HepG2 (cell line): ENCODE data around the gene UBE2H. TPM values are rescaled to one million over a fixed set of nuclear protein-coding genes. Genes with fewer than 3 reads are reported as not detected.
A peak's percentile ranks its signal among the peaks of the same experiment; 100 is the strongest.

Experiments used
- ATAC-seq: fragments of 200-7000 bp; cut with Tn5 transposase; 3 replicates; pipeline ENCODE4 v1.9.1; 2020; ENCODE audit warnings: mild to moderate bottlenecking, moderate library complexity
- BruUV-seq: library from RNA; stranded (reverse); fragments of 400-500 nt; replicated peaks from 2 replicates; lab custom pipeline; 2021; lab: Mats Ljungman, UMichigan
- CTCF ChIA-PET: fragments of 300-600 bp; formaldehyde crosslinking; extraction: SDS; loops from one replicate; lab custom pipeline; 2021; ENCODE audit warnings: low total read pairs, inconsistent platforms, low intra/inter-chr PET ratio; lab: Yijun Ruan, JAX
- POLR2A ChIA-PET: fragments of 350-600 bp; sonication (Branson Sonifier 250); formaldehyde crosslinking; loops from one replicate; lab custom pipeline; 2020; ENCODE audit warnings: antibody characterized with exemption, inconsistent platforms; lab: Yijun Ruan, JAX
- DNase-seq: peaks from one replicate; pipeline ENCODE4 v3.0.0-alpha.2; 2015; ENCODE audit warnings: low spot score
- FAIRE-seq: peaks from 3 replicates; lab custom pipeline; 2011; peaks lifted over from hg19 to GRCh38; lab: Jason Lieb, UNC
- H2AFZ ChIP-seq: one replicate; pipeline ENCODE4 v1.6.1; 2011; ENCODE audit warnings: low read length, inconsistent platforms
- H3K27ac ChIP-seq: fragments of 300-600 bp; 3 replicates; pipeline ENCODE4 v1.8.0; 2011; ENCODE audit warnings: mixed run types, mild to moderate bottlenecking, mixed read lengths, low read length, inconsistent platforms; ENCODE audit not compliant: insufficient read depth; ENCODE audit errors: extremely low read length
- H3K27me3 ChIP-seq, 2 experiments: fragments of 200-600 bp in 1 of 2; 2 replicates in 1 of 2; 3 replicates in 1 of 2; pipeline versions ENCODE4 v1.6.0 to v1.8.0; 2011; ENCODE audit warnings: low read length in 2 of 2, mild to moderate bottlenecking in 2 of 2, moderate library complexity in 2 of 2, inconsistent platforms in 1 of 2; ENCODE audit not compliant: insufficient read depth in 2 of 2, control insufficient read depth in 1 of 2
- H3K36me3 ChIP-seq, 2 experiments: fragments of 200-600 bp in 1 of 2; replicated peaks in 1 of 2; 2 replicates in 1 of 2; 3 replicates in 1 of 2; pipeline versions ENCODE4 v1.5.1 to v1.8.0; 2011; ENCODE audit warnings: low read length in 2 of 2, inconsistent platforms in 1 of 2; ENCODE audit not compliant: insufficient read depth in 2 of 2, control insufficient read depth in 1 of 2
- H3K4me1 ChIP-seq: 2 replicates; pipeline ENCODE4 v1.5.1; 2012; ENCODE audit warnings: low read length, inconsistent platforms; ENCODE audit not compliant: insufficient read depth
- H3K4me2 ChIP-seq: 2 replicates; pipeline ENCODE4 v1.6.0; 2011; ENCODE audit warnings: low read depth, low read length, inconsistent platforms
- H3K4me3 ChIP-seq, 3 experiments: fragments of 200-600 bp in 1 of 3; sonication (generic), shearing (Covaris generic) in 1 of 3; replicated peaks in 1 of 3; 2 replicates each; pipeline ENCODE4 v1.5.1; 2011 to 2016; ENCODE audit warnings: low read length in 3 of 3, inconsistent platforms in 2 of 3, low read depth in 2 of 3, mild to moderate bottlenecking in 2 of 3, control low read depth in 1 of 3, mixed read lengths in 1 of 3; ENCODE audit not compliant: insufficient read depth in 1 of 3
- H3K79me2 ChIP-seq: one replicate; pipeline ENCODE4 v1.6.1; 2011; ENCODE audit warnings: low read length, inconsistent platforms; ENCODE audit not compliant: insufficient read depth
- H3K9ac ChIP-seq: 2 replicates; pipeline ENCODE4 v1.6.0; 2011; ENCODE audit warnings: mild to moderate bottlenecking, low read depth, low read length, inconsistent platforms; ENCODE audit not compliant: insufficient read depth
- H3K9me3 ChIP-seq: 2 replicates; pipeline ENCODE4 v1.5.1; 2012; ENCODE audit warnings: mild to moderate bottlenecking, low read length
- H4K20me1 ChIP-seq: 2 replicates; pipeline ENCODE4 v1.6.0; 2011; ENCODE audit warnings: inconsistent platforms, mild to moderate bottlenecking, low read length, moderate library complexity; ENCODE audit not compliant: insufficient read depth
- CEBPB ChIP-seq: IDR thresholded peaks from 2 replicates; pipeline ENCODE4 v1.6.1; 2011; ENCODE audit warnings: low read depth, low read length, improper control_type of control experiment, borderline replicate concordance
- CEBPG ChIP-seq: IDR thresholded peaks from 2 replicates; pipeline ENCODE4 v1.6.1; 2016
- CENPBD1 ChIP-seq: sonication (generic); formaldehyde crosslinking; IDR thresholded peaks from 2 replicates; pipeline ENCODE4 v1.8.0; 2022; ENCODE audit warnings: missing genetic modification reagents, low read depth, mild to moderate bottlenecking, borderline replicate concordance
- CHD4 ChIP-seq: fragments of 200-600 bp; sonication (generic); IDR thresholded peaks from 2 replicates; pipeline ENCODE4 v1.7.0; 2017; ENCODE audit warnings: mild to moderate bottlenecking, low read length, borderline replicate concordance
- DPF2 ChIP-seq: sonication (generic); formaldehyde crosslinking; IDR thresholded peaks from 2 replicates; pipeline ENCODE4 v1.4.0; 2020; ENCODE audit warnings: mild to moderate bottlenecking, low read depth, missing genetic modification reagents, borderline replicate concordance
- ELF3 ChIP-seq: IDR thresholded peaks from 2 replicates; pipeline ENCODE4 v1.6.1; 2016; ENCODE audit warnings: missing genetic modification reagents, missing compliant biosample characterization
- RAD51 ChIP-seq: fragments of 450-650 bp; IDR thresholded peaks from 2 replicates; pipeline ENCODE4 v1.6.1; 2016; ENCODE audit warnings: borderline replicate concordance
- TP53 ChIP-seq: sonication (generic); formaldehyde crosslinking; conservative IDR thresholded peaks from 2 replicates; pipeline ENCODE4 v1.4.0; 2020; ENCODE audit warnings: missing genetic modification reagents
- TSC22D2 ChIP-seq: sonication (generic); formaldehyde crosslinking; IDR thresholded peaks from 2 replicates; pipeline ENCODE4 v1.5.1; 2020; ENCODE audit warnings: missing genetic modification reagents, mild to moderate bottlenecking, borderline replicate concordance
- ZNF121 ChIP-seq: sonication (generic); formaldehyde crosslinking; IDR thresholded peaks from 2 replicates; pipeline ENCODE4 v1.5.0; 2020; ENCODE audit warnings: mild to moderate bottlenecking, missing genetic modification reagents
- ZNF260 ChIP-seq: sonication (generic); formaldehyde crosslinking; IDR thresholded peaks from 2 replicates; pipeline ENCODE4 v1.4.0; 2020; ENCODE audit warnings: missing genetic modification reagents, low read depth, mild to moderate bottlenecking, borderline replicate concordance
- ZNF547 ChIP-seq: sonication (generic); formaldehyde crosslinking; IDR thresholded peaks from 2 replicates; pipeline ENCODE4 v1.5.1; 2020; ENCODE audit warnings: mild to moderate bottlenecking, missing genetic modification reagents
- ZNF597 ChIP-seq: sonication (generic); formaldehyde crosslinking; IDR thresholded peaks from 2 replicates; pipeline ENCODE4 v1.5.0; 2020; ENCODE audit warnings: missing genetic modification reagents
- ZNF644 ChIP-seq: IDR thresholded peaks from 2 replicates; pipeline ENCODE4 v1.6.1; 2016; ENCODE audit warnings: low read depth
- ZNF709 ChIP-seq: sonication (generic); formaldehyde crosslinking; IDR thresholded peaks from 2 replicates; pipeline ENCODE4 v1.5.0; 2020; ENCODE audit warnings: mild to moderate bottlenecking, missing genetic modification reagents
- WGBS: methylation state at CpG from one replicate; pipeline ENCODE4 v1.1.6; 2017; ENCODE audit warnings: low lambda C conversion rate; 5-methylcytosine and 5-hydroxymethylcytosine counted together
- in situ Hi-C: cut with HindIII; loops from 2 replicates; pipeline ENCODE4 v1.10.0; 2017; ENCODE audit warnings: low pct_unique_long_range_greater_than_20kb; ENCODE audit not compliant: extremely low pct_ligation_motif_present
- intact Hi-C: fragments of 100-400 bp; cut with micrococcal nuclease; formaldehyde crosslinking; loops from one replicate; pipeline ENCODE4 v1.10.0; 2022; ENCODE audit not compliant: unreplicated experiment
- polyA plus RNA-seq, 8 experiments: library from polyadenylated mRNA; depleted of rRNA in 3 of 8; stranded (reverse) in 7 of 8; unstranded in 1 of 8; fragments of >200 nt; fragmentation: Illumina TruSeq in 4 of 8; extraction: Trizol in 4 of 8; gene quantifications; 2 replicates each; pipeline versions ENCODE4 v1.2.1 to v1.2.3, GENCODE V29; 2011 to 2016; ENCODE audit warnings: low read depth in 4 of 8, missing spikeins in 1 of 8, mixed read lengths in 1 of 8; ENCODE audit not compliant: insufficient read depth in 1 of 8
- total RNA-seq, 5 experiments: library from RNA; depleted of rRNA; stranded (reverse); fragments of >200 nt; fragmentation: Illumina TruSeq; extraction: Trizol; gene quantifications; 2 replicates each; pipeline ENCODE4 v1.2.3, GENCODE V29; 2016; ENCODE audit warnings: low read depth in 1 of 5
- TF ChIP-seq, protein P1 (sequence below): IDR thresholded peaks from 2 replicates; pipeline ENCODE4 v1.6.1; 2012; ENCODE audit warnings: low read depth, low read length, improper control_type of control experiment
- TF ChIP-seq, protein P2 (sequence below), 2 experiments: fragments of 450-650 bp in 1 of 2; sonication (generic) in 1 of 2; formaldehyde crosslinking; IDR thresholded peaks; 2 replicates each; pipeline versions ENCODE4 v1.5.0 to v1.8.0; 2020 to 2022; ENCODE audit warnings: mild to moderate bottlenecking in 1 of 2, missing genetic modification reagents in 1 of 2
- TF ChIP-seq, protein P3 (sequence below): IDR thresholded peaks from 2 replicates; pipeline ENCODE4 v1.6.1; 2016; ENCODE audit warnings: low read depth, control low read depth

The UBE2H gene
- total and polyA plus RNA-seq, 2 of the 13 experiments (the other 11 are each of a cell fraction or from before 2014, with no cell fraction given): 15.5 to 40.1 TPM

DNA sequence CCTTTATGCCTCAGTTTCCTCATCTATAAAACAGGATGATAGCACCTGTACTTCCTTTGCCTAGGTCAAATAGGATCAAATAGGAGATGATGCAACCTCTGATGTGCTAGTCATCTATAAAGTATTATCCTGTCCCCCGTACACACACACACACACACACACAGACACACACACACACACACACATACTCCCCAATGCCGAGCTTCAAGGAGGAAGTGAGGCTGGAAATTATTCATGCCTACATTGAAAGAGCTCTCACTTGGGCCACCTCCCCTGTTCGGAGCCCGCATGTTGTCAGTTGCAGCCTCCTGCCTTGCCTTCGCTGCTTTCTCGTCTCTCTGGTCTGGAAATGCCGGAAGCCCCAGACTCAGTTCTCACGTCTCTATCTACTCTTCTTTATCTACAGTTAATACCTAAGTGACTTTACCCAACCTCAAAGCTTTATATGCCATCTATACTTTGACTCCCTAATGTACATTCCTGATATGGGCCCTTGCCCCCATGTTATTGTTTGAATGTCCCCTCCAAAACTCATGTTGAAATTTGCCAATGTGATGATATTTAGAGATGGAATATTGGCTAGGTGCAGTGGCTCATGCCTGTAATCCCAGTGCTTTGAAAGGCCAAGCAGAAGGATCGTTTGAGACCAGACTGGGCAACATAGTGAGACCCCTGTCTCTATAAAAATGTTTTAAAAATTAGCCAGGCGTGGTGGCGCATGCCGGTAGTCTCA lies 6.9 kb upstream of the UBE2H start:
- Histone ChIP-seq H3K79me2 (no peaks in the 10 kb centered on the region), H2AFZ (peak overlapping the region; percentile 77), H4K20me1 (no peaks in the 10 kb centered on the region), H3K4me3 (peak overlapping the region in 2 of 3 experiments; percentile 19 to 57; a peak in 2 of 6 replicates), H3K4me1 (peaks cover 25% of the 10 kb centered on the region), H3K27ac (no peak overlapping the region), H3K4me2 (peak overlapping the region; percentile 93), H3K9ac (peak overlapping the region; percentile 62; the same call in 1 of the 2 replicates), H3K27me3 (no peaks in the 10 kb centered on the region), H3K36me3 (no peaks in the 10 kb centered on the region), H3K9me3 (no peaks in the 10 kb centered on the region)
- ChIA-PET POLR2A (interaction anchor here (1.3 to 3.0 kb wide), 3 partner anchors 10 to 23 kb away, joined by 4 to 28 read pairs (median 7); no protein-coding TSS in a partner anchor), CTCF (no interaction called here)
- DNase-seq (no peak), FAIRE-seq (no peak), ATAC-seq (no peak)
- in situ Hi-C loops: no loop called here
- 52% methylated on average over 12 of the region's 12 CpGs for WGBS
- BruUV-seq: no TSS peak
- intact Hi-C loops: no loop called here
- TF ChIP-seq ZNF121 (CRISPR knock-in tag) (peak; percentile 88), ZNF597 (CRISPR knock-in tag) (no peak), CHD4 (no peak), ZNF644 (CRISPR knock-in tag) (no peak), CENPBD1 (CRISPR knock-in tag) (no peak), ZNF547 (CRISPR knock-in tag) (no peak), ELF3 (CRISPR knock-in tag) (0 out of 2 replicates have a peak, but pooled peaks have one; percentile 24), CEBPG (CRISPR knock-in tag) (peak; percentile 56; the same call in 1 of the 2 replicates), TSC22D2 (no peak), TP53 (CRISPR knock-in tag) (no peak), ZNF709 (CRISPR knock-in tag) (no peak), RAD51 (no peak), DPF2 (no peak), ZNF260 (no peak), CEBPB (peak; percentile 49; the same call in 1 of the 2 replicates)
- TF ChIP-seq, protein P1, sequence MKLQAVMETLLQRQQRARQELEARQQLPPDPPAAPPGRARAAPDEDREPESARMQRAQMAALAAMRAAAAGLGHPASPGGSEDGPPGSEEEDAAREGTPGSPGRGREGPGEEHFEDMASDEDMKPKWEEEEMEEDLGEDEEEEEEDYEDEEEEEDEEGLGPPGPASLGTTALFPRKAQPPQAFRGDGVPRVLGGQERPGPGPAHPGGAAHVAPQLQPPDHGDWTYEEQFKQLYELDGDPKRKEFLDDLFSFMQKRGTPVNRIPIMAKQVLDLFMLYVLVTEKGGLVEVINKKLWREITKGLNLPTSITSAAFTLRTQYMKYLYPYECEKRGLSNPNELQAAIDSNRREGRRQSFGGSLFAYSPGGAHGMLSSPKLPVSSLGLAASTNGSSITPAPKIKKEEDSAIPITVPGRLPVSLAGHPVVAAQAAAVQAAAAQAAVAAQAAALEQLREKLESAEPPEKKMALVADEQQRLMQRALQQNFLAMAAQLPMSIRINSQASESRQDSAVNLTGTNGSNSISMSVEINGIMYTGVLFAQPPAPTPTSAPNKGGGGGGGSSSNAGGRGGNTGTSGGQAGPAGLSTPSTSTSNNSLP: peak; percentile 8; the same call in 1 of the 2 replicates
- TF ChIP-seq, protein P2, sequence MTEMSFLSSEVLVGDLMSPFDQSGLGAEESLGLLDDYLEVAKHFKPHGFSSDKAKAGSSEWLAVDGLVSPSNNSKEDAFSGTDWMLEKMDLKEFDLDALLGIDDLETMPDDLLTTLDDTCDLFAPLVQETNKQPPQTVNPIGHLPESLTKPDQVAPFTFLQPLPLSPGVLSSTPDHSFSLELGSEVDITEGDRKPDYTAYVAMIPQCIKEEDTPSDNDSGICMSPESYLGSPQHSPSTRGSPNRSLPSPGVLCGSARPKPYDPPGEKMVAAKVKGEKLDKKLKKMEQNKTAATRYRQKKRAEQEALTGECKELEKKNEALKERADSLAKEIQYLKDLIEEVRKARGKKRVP (CRISPR knock-in tag; IDR thresholded peaks at IDR 0.05): peak in 1 of 2 experiments; percentile 88; a peak in 2 of 4 replicates
- TF ChIP-seq, protein P3, sequence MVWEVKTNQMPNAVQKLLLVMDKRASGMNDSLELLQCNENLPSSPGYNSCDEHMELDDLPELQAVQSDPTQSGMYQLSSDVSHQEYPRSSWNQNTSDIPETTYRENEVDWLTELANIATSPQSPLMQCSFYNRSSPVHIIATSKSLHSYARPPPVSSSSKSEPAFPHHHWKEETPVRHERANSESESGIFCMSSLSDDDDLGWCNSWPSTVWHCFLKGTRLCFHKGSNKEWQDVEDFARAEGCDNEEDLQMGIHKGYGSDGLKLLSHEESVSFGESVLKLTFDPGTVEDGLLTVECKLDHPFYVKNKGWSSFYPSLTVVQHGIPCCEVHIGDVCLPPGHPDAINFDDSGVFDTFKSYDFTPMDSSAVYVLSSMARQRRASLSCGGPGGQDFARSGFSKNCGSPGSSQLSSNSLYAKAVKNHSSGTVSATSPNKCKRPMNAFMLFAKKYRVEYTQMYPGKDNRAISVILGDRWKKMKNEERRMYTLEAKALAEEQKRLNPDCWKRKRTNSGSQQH (CRISPR knock-in tag): no peak
